ENCODE results near the gene PTGFRN.

- no peak for TF ChIP-seq CREB5 (CRISPR knock-in tag; IDR thresholded peaks at IDR 0.05; ENCODE audit: low read depth)
- TF ChIP-seq, protein P1, sequence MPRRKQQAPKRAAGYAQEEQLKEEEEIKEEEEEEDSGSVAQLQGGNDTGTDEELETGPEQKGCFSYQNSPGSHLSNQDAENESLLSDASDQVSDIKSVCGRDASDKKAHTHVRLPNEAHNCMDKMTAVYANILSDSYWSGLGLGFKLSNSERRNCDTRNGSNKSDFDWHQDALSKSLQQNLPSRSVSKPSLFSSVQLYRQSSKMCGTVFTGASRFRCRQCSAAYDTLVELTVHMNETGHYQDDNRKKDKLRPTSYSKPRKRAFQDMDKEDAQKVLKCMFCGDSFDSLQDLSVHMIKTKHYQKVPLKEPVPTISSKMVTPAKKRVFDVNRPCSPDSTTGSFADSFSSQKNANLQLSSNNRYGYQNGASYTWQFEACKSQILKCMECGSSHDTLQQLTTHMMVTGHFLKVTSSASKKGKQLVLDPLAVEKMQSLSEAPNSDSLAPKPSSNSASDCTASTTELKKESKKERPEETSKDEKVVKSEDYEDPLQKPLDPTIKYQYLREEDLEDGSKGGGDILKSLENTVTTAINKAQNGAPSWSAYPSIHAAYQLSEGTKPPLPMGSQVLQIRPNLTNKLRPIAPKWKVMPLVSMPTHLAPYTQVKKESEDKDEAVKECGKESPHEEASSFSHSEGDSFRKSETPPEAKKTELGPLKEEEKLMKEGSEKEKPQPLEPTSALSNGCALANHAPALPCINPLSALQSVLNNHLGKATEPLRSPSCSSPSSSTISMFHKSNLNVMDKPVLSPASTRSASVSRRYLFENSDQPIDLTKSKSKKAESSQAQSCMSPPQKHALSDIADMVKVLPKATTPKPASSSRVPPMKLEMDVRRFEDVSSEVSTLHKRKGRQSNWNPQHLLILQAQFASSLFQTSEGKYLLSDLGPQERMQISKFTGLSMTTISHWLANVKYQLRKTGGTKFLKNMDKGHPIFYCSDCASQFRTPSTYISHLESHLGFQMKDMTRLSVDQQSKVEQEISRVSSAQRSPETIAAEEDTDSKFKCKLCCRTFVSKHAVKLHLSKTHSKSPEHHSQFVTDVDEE (CRISPR knock-in tag; IDR thresholded peaks at IDR 0.05): no peak
- no peak for TF ChIP-seq RARB (CRISPR knock-in tag; IDR thresholded peaks at IDR 0.05)
- no peak for TF ChIP-seq PPARA (CRISPR knock-in tag; IDR thresholded peaks at IDR 0.05; ENCODE audit: borderline replicate concordance)
- no peak for TF ChIP-seq PATZ1 (CRISPR knock-in tag; IDR thresholded peaks at IDR 0.05; ENCODE audit: borderline replicate concordance)
- TF ChIP-seq ZFP30 (CRISPR knock-in tag; IDR thresholded peaks at IDR 0.05): no peak
Measured at GRCh38 chr1:116948046-116948445, 38.3 kb downstream of the PTGFRN start.
